HepG2 (cell line): Measurements from ENCODE around the gene XPR1. TPM values are rescaled to one million over a fixed set of nuclear protein-coding genes. Genes with fewer than 3 reads are reported as not detected.

Experiments
- ATAC-seq: fragments of 200-7000 bp; cut with Tn5 transposase; 3 replicates; pipeline ENCODE4 v1.9.1; 2020; ENCODE audit warnings: mild to moderate bottlenecking, moderate library complexity
- BruUV-seq: library from RNA; stranded (reverse); fragments of 400-500 nt; replicated peaks from 2 replicates; lab custom pipeline; 2021; lab: Mats Ljungman, UMichigan
- CTCF ChIA-PET: fragments of 300-600 bp; formaldehyde crosslinking; extraction: SDS; loops from one replicate; lab custom pipeline; 2021; ENCODE audit warnings: low total read pairs, inconsistent platforms, low intra/inter-chr PET ratio; lab: Yijun Ruan, JAX
- POLR2A ChIA-PET: fragments of 350-600 bp; sonication (Branson Sonifier 250); formaldehyde crosslinking; loops from one replicate; lab custom pipeline; 2020; ENCODE audit warnings: antibody characterized with exemption, inconsistent platforms; lab: Yijun Ruan, JAX
- DNase-seq: peaks from one replicate; pipeline ENCODE4 v3.0.0-alpha.2; 2015; ENCODE audit warnings: low spot score
- FAIRE-seq: peaks from 3 replicates; lab custom pipeline; 2011; peaks lifted over from hg19 to GRCh38; lab: Jason Lieb, UNC
- H2AFZ ChIP-seq: one replicate; pipeline ENCODE4 v1.6.1; 2011; ENCODE audit warnings: low read length, inconsistent platforms
- H3K27ac ChIP-seq: fragments of 300-600 bp; 3 replicates; pipeline ENCODE4 v1.8.0; 2011; ENCODE audit warnings: mixed run types, mild to moderate bottlenecking, mixed read lengths, low read length, inconsistent platforms; ENCODE audit not compliant: insufficient read depth; ENCODE audit errors: extremely low read length
- H3K27me3 ChIP-seq, 2 experiments: fragments of 200-600 bp in 1 of 2; 2 replicates in 1 of 2; 3 replicates in 1 of 2; pipeline versions ENCODE4 v1.6.0 to v1.8.0; 2011; ENCODE audit warnings: low read length in 2 of 2, mild to moderate bottlenecking in 2 of 2, moderate library complexity in 2 of 2, inconsistent platforms in 1 of 2; ENCODE audit not compliant: insufficient read depth in 2 of 2, control insufficient read depth in 1 of 2
- H3K36me3 ChIP-seq, 2 experiments: fragments of 200-600 bp in 1 of 2; replicated peaks in 1 of 2; 2 replicates in 1 of 2; 3 replicates in 1 of 2; pipeline versions ENCODE4 v1.5.1 to v1.8.0; 2011; ENCODE audit warnings: low read length in 2 of 2, inconsistent platforms in 1 of 2; ENCODE audit not compliant: insufficient read depth in 2 of 2, control insufficient read depth in 1 of 2
- H3K4me1 ChIP-seq: 2 replicates; pipeline ENCODE4 v1.5.1; 2012; ENCODE audit warnings: low read length, inconsistent platforms; ENCODE audit not compliant: insufficient read depth
- H3K4me2 ChIP-seq: 2 replicates; pipeline ENCODE4 v1.6.0; 2011; ENCODE audit warnings: low read depth, low read length, inconsistent platforms
- H3K4me3 ChIP-seq, 3 experiments: fragments of 200-600 bp in 1 of 3; sonication (generic), shearing (Covaris generic) in 1 of 3; replicated peaks in 1 of 3; 2 replicates each; pipeline ENCODE4 v1.5.1; 2011 to 2016; ENCODE audit warnings: low read length in 3 of 3, inconsistent platforms in 2 of 3, low read depth in 2 of 3, mild to moderate bottlenecking in 2 of 3, control low read depth in 1 of 3, mixed read lengths in 1 of 3; ENCODE audit not compliant: insufficient read depth in 1 of 3
- H3K79me2 ChIP-seq: one replicate; pipeline ENCODE4 v1.6.1; 2011; ENCODE audit warnings: low read length, inconsistent platforms; ENCODE audit not compliant: insufficient read depth
- H3K9ac ChIP-seq: 2 replicates; pipeline ENCODE4 v1.6.0; 2011; ENCODE audit warnings: mild to moderate bottlenecking, low read depth, low read length, inconsistent platforms; ENCODE audit not compliant: insufficient read depth
- H3K9me3 ChIP-seq: 2 replicates; pipeline ENCODE4 v1.5.1; 2012; ENCODE audit warnings: mild to moderate bottlenecking, low read length
- H4K20me1 ChIP-seq: 2 replicates; pipeline ENCODE4 v1.6.0; 2011; ENCODE audit warnings: inconsistent platforms, mild to moderate bottlenecking, low read length, moderate library complexity; ENCODE audit not compliant: insufficient read depth
- CEBPB ChIP-seq: IDR thresholded peaks from 2 replicates; pipeline ENCODE4 v1.6.1; 2011; ENCODE audit warnings: low read depth, low read length, improper control_type of control experiment, borderline replicate concordance
- ZNF496 ChIP-seq: sonication (generic); formaldehyde crosslinking; IDR thresholded peaks from 2 replicates; pipeline ENCODE4 v1.8.1; 2023; ENCODE audit warnings: mild to moderate bottlenecking, moderate library complexity, missing genetic modification reagents; ENCODE audit not compliant: insufficient replicate concordance
- in situ Hi-C: cut with HindIII; loops from 2 replicates; pipeline ENCODE4 v1.10.0; 2017; ENCODE audit warnings: low pct_unique_long_range_greater_than_20kb; ENCODE audit not compliant: extremely low pct_ligation_motif_present
- intact Hi-C: fragments of 100-400 bp; cut with micrococcal nuclease; formaldehyde crosslinking; loops from one replicate; pipeline ENCODE4 v1.10.0; 2022; ENCODE audit not compliant: unreplicated experiment
- polyA plus RNA-seq, 8 experiments: library from polyadenylated mRNA; depleted of rRNA in 3 of 8; stranded (reverse) in 7 of 8; unstranded in 1 of 8; fragments of >200 nt; fragmentation: Illumina TruSeq in 4 of 8; extraction: Trizol in 4 of 8; gene quantifications; 2 replicates each; pipeline versions ENCODE4 v1.2.1 to v1.2.3, GENCODE V29; 2011 to 2016; ENCODE audit warnings: low read depth in 4 of 8, missing spikeins in 1 of 8, mixed read lengths in 1 of 8; ENCODE audit not compliant: insufficient read depth in 1 of 8
- total RNA-seq, 5 experiments: library from RNA; depleted of rRNA; stranded (reverse); fragments of >200 nt; fragmentation: Illumina TruSeq; extraction: Trizol; gene quantifications; 2 replicates each; pipeline ENCODE4 v1.2.3, GENCODE V29; 2016; ENCODE audit warnings: low read depth in 1 of 5
- TF ChIP-seq, protein P1 (sequence below): sonication (generic); formaldehyde crosslinking; IDR thresholded peaks from 2 replicates; pipeline ENCODE4 v1.5.1; 2020; ENCODE audit warnings: mild to moderate bottlenecking, missing genetic modification reagents
- TF ChIP-seq, protein P2 (sequence below): sonication (generic); formaldehyde crosslinking; IDR thresholded peaks from 2 replicates; pipeline ENCODE4 v1.4.0; 2020; ENCODE audit warnings: mild to moderate bottlenecking, missing genetic modification reagents

The XPR1 gene
- total and polyA plus RNA-seq, 2 of the 13 experiments (the other 11 are each of a cell fraction or from before 2014, with no cell fraction given) = 22.3 to 23.6 TPM

DNA sequence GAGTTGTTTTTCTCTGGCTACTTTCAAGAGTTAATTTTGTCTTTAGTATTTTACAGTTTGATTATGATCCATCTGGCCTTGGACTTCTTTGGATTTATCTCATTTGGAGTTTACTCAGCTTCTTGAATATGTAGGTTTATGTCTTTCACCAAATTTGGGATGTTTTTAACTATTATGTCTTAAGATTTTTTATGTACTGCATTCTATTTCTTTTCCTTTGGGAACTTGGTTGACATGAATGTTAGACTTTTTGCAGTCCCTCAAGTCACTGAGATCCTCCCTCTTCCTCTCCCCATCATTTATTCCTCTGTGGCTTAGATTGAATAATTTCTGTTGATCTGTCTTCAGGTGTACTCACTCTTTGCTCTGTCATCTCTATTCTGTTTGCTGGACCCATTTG is 112.0 kb downstream of the XPR1 start:
- CTCF ChIA-PET = no interaction called here
- no TSS peak for BruUV-seq
- no peak overlapping the region for H3K27ac ChIP-seq
- H3K36me3 ChIP-seq = no peaks in the 10 kb centered on the region
- POLR2A ChIA-PET = no interaction called here
- no peak overlapping the region for H3K9ac ChIP-seq
- H3K27me3 ChIP-seq = no peaks in the 10 kb centered on the region
- in situ Hi-C loops (no loop called here), intact Hi-C loops (no loop called here)
- H2AFZ ChIP-seq = no peak overlapping the region
- DNase-seq (no peak), FAIRE-seq (no peak), ATAC-seq (no peak)
- H3K9me3 ChIP-seq = no peaks in the 10 kb centered on the region
- H3K4me1 ChIP-seq = no peaks in the 10 kb centered on the region
- no peak overlapping the region for H3K4me2 ChIP-seq
- H3K4me3 ChIP-seq = no peak overlapping the region
- H4K20me1 ChIP-seq = no peaks in the 10 kb centered on the region
- no peaks in the 10 kb centered on the region for H3K79me2 ChIP-seq
- TF ChIP-seq CEBPB (no peak), ZNF496 (CRISPR knock-in tag) (no peak)
- TF ChIP-seq, protein P1, sequence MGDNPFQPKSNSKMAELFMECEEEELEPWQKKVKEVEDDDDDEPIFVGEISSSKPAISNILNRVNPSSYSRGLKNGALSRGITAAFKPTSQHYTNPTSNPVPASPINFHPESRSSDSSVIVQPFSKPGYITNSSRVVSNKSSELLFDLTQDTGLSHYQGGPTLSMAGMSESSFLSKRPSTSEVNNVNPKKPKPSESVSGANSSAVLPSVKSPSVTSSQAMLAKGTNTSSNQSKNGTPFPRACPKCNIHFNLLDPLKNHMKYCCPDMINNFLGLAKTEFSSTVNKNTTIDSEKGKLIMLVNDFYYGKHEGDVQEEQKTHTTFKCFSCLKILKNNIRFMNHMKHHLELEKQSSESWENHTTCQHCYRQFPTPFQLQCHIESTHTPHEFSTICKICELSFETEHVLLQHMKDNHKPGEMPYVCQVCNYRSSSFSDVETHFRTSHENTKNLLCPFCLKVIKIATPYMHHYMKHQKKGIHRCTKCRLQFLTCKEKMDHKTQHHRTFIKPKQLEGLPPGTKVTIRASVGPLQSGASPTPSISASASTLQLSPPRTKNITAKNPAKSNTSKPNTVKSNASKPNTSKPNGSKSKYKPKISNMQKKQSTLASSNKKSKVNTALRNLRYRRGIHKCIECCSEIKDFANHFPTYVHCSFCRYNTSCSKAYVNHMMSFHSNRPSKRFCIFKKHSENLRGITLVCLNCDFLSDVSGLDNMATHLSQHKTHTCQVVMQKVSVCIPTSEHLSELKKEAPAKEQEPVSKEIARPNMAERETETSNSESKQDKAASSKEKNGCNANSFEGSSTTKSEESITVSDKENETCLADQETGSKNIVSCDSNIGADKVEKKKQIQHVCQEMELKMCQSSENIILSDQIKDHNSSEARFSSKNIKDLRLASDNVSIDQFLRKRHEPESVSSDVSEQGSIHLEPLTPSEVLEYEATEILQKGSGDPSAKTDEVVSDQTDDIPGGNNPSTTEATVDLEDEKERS (CRISPR knock-in tag) = no peak
- TF ChIP-seq, protein P2, sequence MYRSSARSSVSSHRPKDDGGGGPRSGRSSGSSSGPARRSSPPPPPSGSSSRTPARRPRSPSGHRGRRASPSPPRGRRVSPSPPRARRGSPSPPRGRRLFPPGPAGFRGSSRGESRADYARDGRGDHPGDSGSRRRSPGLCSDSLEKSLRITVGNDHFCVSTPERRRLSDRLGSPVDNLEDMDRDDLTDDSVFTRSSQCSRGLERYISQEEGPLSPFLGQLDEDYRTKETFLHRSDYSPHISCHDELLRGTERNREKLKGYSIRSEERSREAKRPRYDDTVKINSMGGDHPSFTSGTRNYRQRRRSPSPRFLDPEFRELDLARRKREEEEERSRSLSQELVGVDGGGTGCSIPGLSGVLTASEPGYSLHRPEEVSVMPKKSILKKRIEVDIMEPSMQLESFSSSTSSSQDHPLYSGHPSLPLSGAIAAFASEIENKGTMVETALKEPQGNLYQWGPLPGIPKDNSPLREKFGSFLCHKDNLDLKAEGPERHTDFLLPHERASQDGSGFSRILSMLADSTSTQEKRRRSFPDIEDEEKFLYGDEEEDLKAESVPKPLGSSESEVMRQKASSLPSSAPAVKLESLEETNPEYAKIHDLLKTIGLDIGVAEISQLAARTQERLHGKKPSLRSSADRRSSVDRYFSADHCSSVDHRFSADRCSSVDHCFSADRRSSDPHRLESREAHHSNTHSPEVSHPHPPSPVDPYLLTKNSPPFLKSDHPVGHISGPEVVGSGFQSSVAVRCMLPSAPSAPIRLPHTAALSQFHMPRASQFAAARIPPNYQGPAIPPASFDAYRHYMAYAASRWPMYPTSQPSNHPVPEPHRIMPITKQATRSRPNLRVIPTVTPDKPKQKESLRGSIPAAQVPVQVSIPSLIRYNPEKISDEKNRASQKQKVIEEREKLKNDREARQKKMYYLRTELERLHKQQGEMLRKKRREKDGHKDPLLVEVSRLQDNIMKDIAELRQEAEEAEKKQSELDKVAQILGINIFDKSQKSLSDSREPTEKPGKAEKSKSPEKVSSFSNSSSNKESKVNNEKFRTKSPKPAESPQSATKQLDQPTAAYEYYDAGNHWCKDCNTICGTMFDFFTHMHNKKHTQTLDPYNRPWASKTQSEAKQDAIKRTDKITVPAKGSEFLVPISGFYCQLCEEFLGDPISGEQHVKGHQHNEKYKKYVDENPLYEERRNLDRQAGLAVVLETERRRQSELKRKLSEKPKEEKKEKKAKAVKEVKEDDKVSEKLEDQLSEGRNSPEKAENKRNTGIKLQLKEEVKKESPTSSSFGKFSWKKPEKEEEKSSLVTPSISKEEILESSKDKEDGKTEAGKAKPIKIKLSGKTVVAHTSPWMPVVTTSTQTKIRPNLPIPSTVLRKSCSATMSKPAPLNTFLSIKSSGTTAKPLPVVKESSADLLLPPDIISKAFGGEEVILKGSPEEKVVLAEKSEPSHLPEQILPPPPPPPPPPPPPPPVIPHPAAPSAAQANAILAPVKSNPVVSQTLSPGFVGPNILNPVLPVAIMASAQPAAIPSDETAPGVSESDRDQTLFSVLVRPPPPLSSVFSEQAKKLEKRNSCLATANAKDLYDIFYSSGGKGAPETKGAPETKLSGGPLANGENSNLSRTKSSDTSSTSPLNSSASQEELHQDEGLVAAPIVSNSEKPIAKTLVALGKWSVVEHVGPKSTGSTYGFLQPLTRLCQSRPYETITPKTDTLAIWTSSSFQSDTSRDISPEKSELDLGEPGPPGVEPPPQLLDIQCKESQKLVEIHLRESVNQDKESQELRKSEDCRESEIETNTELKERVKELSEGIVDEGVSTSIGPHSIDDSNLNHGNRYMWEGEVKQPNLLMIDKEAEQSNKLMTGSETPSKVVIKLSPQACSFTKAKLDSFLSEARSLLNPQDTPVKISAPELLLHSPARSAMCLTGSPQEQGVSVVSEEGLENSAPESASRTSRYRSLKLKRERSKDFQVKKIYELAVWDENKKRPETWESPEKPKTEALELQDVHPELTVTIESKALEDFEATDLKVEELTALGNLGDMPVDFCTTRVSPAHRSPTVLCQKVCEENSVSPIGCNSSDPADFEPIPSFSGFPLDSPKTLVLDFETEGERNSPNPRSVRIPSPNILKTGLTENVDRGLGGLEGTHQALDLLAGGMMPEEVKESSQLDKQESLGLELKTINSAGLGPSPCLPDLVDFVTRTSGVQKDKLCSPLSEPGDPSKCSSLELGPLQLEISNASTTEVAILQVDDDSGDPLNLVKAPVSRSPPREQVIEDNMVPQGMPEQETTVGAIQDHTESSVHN (CRISPR knock-in tag) = no peak
